ENCODE results near the gene RUFY1.

RUFY1 gene

GRCh38 chr5:179620703-179621350, 70.5 kb downstream of the RUFY1 start:
- Mint-ChIP-seq H3K4me3 (peak overlapping the region; percentile 99), H3K36me3 (ENCODE audit: low read depth) (peaks cover 66% of the 10 kb centered on the region), H3K4me1 (peaks cover 73% of the 10 kb centered on the region), H3K27me3 (ENCODE audit: low read depth, poor library complexity) (peaks cover 4% of the 10 kb centered on the region), H3K9me3 (no peaks in the 10 kb centered on the region), H3K27ac (peak overlapping the region; percentile 93)
- no peak for TF ChIP-seq CTCF (IDR thresholded peaks at IDR 0.05)
- DNase-seq, result no peak

- Mint-ChIP-seq H3K4me3 (peak overlapping the region; percentile 99), H3K27me3 (ENCODE audit: low read depth, poor library complexity) (peaks cover 4% of the 10 kb centered on the region), H3K27ac (peak overlapping the region; percentile 93), H3K4me1 (peaks cover 65% of the 10 kb centered on the region), H3K36me3 (ENCODE audit: low read depth) (peaks cover 58% of the 10 kb centered on the region), H3K9me3 (no peaks in the 10 kb centered on the region)
- TF ChIP-seq CTCF (IDR thresholded peaks at IDR 0.05), result no peak
- DNase-seq, result no peak
These were observed 71.3 kb downstream of the RUFY1 start for GRCh38 chr5:179621551-179622214.

GRCh38 chr5:179623003-179623905, 72.9 kb downstream of the RUFY1 start, which contains the start of gene HNRNPH1:
Gene HNRNPH1 (minus strand): TSS chr5:179623671. CDS start chr5:179623133, 538 bp downstream.
- peaks cover 42% of the 10 kb centered on the region for H3K36me3 Mint-ChIP-seq (ENCODE audit: low read depth)

GRCh38 chr5:179623906-179624741, 73.8 kb downstream of the RUFY1 start:
- peaks cover 6% of the 10 kb centered on the region for H3K27me3 Mint-ChIP-seq (ENCODE audit: low read depth, poor library complexity)
- no peak for DNase-seq

More at GRCh38 chr5:179623003-179623905, 72.9 kb downstream of the RUFY1 start, which contains the start of gene HNRNPH1:
- Mint-ChIP-seq H3K27ac (peak within 1 kb of the TSS; percentile 100), H3K9me3 (no peaks in the 10 kb centered on the region), H3K27me3 (ENCODE audit: low read depth, poor library complexity) (peaks cover 6% of the 10 kb centered on the region), H3K4me1 (peaks cover 49% of the 10 kb centered on the region), H3K4me3 (peak within 1 kb of the TSS; percentile 99)
- DNase-seq, result peak; percentile 97
- TF ChIP-seq CTCF (IDR thresholded peaks at IDR 0.05), result no peak

More at GRCh38 chr5:179623906-179624741, 73.8 kb downstream of the RUFY1 start:
- Mint-ChIP-seq H3K36me3 (ENCODE audit: low read depth) (peaks cover 42% of the 10 kb centered on the region), H3K4me1 (peaks cover 45% of the 10 kb centered on the region), H3K4me3 (peak overlapping the region; percentile 99), H3K9me3 (no peaks in the 10 kb centered on the region), H3K27ac (peak overlapping the region; percentile 100)
- no peak for TF ChIP-seq CTCF (IDR thresholded peaks at IDR 0.05)

All from nephron progenitor cell (in vitro differentiated cells).